ENCODE data around the gene PHF10.

PHF10 gene

DNA sequence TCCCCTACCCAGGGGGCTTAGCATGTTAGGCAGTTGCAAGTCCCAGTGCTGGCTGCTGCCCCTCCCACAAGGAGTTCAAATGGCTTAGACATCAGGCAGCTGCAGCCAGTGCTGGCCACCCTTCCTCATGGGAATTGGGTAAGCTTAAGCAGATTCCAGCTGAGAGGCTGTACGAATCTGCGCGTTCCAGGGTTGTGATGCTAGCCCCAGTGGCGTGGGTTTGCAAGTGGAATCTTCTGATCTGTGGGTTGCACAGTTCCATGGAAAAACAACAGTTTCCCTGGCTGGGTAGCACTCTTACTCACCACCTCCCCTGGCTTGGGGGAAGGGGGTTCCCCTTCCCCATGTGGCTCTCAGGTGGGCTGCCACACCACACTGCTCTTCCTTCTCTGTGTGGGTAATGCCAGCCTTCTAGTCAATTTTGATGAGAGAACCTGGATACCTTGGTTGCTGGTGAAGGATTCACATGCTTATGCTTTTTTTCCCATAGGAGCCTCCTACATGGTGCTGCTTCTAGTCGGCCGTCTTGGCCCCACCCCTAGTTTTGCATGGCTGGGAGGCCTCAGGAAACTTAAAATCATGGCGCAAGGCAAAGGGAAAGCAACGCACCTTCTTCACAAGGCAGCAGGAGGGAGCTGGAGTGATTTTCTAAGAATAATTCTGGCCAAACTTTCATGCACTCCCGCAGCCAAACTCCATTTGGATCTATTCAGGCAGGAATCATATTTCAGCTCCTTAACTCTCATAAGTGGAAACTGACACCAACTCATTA is 14.1 kb upstream of the PHF10 start:
- TF ChIP-seq, protein P1, sequence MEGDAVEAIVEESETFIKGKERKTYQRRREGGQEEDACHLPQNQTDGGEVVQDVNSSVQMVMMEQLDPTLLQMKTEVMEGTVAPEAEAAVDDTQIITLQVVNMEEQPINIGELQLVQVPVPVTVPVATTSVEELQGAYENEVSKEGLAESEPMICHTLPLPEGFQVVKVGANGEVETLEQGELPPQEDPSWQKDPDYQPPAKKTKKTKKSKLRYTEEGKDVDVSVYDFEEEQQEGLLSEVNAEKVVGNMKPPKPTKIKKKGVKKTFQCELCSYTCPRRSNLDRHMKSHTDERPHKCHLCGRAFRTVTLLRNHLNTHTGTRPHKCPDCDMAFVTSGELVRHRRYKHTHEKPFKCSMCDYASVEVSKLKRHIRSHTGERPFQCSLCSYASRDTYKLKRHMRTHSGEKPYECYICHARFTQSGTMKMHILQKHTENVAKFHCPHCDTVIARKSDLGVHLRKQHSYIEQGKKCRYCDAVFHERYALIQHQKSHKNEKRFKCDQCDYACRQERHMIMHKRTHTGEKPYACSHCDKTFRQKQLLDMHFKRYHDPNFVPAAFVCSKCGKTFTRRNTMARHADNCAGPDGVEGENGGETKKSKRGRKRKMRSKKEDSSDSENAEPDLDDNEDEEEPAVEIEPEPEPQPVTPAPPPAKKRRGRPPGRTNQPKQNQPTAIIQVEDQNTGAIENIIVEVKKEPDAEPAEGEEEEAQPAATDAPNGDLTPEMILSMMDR (conservative IDR thresholded peaks at IDR 0.05; ENCODE audit: low read depth, low read length) = peak; percentile 4
- DNase-seq (ENCODE audit: low read depth) = peak; percentile 37
- no peak overlapping the region for H3K4me3 ChIP-seq (ENCODE audit: low read depth, low read length)

DNA sequence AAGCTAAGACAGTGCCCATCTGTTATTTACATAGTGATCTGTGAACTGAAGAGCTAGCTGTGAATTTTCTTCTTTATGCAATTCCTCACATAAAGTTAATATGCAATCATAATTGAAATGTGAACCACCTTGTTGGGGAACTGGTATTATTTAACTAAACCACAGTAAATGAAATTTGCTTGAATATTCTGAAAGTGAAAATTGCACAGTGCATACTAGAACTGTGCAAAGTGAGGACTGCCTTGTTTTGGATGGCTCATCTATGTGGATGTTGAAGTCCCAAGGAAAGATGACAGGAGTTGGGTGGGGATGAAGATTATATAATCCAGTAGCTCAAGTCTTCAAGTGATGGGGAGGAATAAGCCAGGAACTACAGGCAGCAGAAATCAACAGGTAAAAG is 5.7 kb upstream of the PHF10 start:
- H3K4me3 ChIP-seq (ENCODE audit: low read depth, low read length) = no peak overlapping the region
- TF ChIP-seq, protein P1 (conservative IDR thresholded peaks at IDR 0.05; ENCODE audit: low read depth, low read length) = no peak
- no peak for DNase-seq (ENCODE audit: low read depth)

DNA sequence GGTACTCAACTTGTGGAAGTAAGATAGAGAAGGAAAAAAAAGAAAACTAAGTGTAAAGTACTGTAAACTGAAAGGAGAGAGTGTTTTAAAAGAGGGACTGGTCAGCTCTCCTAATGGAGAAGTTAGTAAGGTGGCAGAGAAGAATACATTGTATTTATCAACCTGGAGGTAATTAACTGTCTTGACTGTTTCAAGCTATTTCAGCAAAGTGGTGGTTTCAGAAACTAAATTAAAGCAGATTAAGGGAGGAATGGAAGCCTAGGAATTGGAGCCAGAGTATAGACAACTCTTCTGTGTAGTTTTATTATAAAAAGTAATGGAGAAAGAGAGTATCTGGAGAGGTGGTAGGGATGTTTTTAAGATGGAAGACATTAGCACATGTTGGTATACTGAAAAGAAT is 2.7 kb upstream of the PHF10 start:
- no peak overlapping the region for H3K4me3 ChIP-seq (ENCODE audit: low read depth, low read length)
- TF ChIP-seq, protein P1 (conservative IDR thresholded peaks at IDR 0.05; ENCODE audit: low read depth, low read length) = no peak

DNA sequence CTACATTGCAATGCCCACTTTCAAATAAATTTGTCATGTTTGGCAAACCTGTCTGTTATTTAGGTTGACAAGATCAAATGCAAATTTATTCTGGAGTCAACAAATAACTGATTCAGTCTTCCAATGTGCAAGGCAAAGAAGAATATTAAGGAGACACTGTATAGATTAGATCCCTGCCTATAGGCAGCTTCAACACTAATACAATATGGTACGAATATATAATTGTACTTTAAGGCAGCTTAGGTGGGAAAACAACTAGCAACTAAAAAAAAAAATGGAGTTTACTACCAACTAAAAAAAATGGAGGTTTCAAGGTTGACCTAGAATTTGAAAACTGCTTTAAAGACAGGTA is 1.7 kb upstream of the PHF10 start:
- H3K4me3 ChIP-seq (ENCODE audit: low read depth, low read length) = no peak overlapping the region
- TF ChIP-seq, protein P1 (conservative IDR thresholded peaks at IDR 0.05; ENCODE audit: low read depth, low read length) = no peak

More for the DNA sequence above, 2.7 kb upstream of the PHF10 start:
- DNase-seq (ENCODE audit: low read depth) = no peak

DNA sequence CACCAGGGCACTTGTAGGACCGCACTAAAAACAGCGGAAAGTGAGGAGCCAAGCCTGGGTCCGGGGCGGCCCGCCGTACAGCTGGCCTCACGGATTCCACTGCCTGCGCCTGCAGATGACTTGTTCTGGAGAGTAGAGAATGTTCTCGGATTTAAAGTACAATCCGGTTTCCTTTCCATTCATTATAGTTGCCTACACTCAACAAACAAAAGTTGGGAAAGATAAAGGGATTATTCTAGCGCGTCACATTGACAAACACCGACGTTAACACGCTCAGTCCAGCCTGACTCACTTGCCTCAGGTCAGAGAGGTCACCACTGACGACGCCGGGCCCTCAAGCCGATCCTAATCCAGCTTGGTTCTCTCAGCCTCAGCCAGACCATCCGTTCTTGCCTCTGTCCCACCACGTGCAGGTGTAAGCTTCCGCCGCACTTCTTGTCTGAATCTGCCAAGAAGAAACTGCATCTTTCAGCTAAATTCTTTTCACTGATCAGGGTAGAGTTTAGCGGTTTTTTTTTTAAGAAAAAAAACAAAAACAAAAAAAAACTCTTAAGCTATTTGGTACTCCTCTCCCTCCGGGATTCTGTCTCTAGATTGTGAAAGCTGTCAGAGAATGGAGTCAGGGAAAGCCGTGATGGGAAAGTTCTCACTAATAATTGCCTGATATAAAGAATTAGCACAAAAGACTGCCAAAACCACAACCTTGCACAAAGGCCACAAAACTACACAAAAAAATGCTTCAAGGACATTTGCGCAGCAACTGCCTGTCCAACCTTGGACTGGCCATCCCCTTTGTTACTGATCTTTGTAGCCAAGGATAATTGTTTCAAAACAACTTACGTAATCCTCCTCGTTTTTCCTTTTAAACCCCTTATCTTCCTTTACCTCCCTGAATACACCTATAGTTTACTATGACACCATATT is 1.1 kb upstream of the PHF10 start:
- TF ChIP-seq, protein P1 (conservative IDR thresholded peaks at IDR 0.05; ENCODE audit: low read depth, low read length) = no peak
- H3K4me3 ChIP-seq (ENCODE audit: low read depth, low read length) = peak overlapping the region; percentile 71
- peak; percentile 79 for DNase-seq (ENCODE audit: low read depth)

More for the DNA sequence above, 1.7 kb upstream of the PHF10 start:
- DNase-seq (ENCODE audit: low read depth) = no peak

DNA sequence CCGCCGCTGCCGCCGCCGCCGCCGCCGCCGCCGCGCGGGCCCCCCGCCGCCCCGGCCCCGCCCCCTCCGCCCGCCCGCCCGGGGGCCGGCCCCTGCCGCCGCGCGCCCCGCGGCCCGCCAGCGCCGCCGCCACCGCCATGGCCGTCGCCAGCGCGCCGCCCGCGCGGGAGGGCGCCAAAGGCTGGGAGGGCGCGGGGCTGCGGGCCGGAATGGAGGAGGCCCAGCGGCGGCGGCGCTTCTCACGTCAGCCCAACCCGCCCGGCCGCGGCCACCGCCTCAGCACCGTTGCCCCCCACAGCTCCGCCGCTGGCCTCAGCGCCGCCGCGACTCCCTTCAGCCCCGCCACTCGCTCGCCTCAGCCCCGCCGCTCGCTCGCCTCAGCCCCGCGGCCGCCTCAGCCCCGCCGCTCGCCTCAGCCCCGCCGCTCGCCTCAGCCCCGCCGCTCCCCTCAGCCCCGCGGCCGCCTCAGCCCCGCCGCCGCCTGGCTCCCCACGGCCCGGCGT is 258 bp downstream of the PHF10 start:
- TF ChIP-seq, protein P1 (conservative IDR thresholded peaks at IDR 0.05; ENCODE audit: low read depth, low read length) = no peak
- peak; percentile 20 for DNase-seq (ENCODE audit: low read depth)
- H3K4me3 ChIP-seq (ENCODE audit: low read depth, low read length) = peak overlapping the region; percentile 71
